Myocyte (in vitro differentiated cells): ENCODE measurements around the gene ERCC5. TPM values are rescaled to one million over a fixed set of nuclear protein-coding genes. Genes with fewer than 3 reads are reported as not detected.

Experiments used
- DNase-seq: peaks from one replicate; pipeline ENCODE4 v3.0.0-alpha.2; 2012; ENCODE audit warnings: low read depth
- polyA plus RNA-seq: library from polyadenylated mRNA; unstranded; fragments of >200 nt; gene quantifications from one replicate; pipeline ENCODE4 v1.2.1, GENCODE V29; 2012; ENCODE audit warnings: missing spikeins
- total RNA-seq: library from RNA; depleted of rRNA; stranded (reverse); fragments of >200 nt; gene quantifications from 2 replicates; pipeline ENCODE4 v1.2.3, GENCODE V29; 2014

ERCC5 gene
- total RNA-seq = 63.0 and 64.9 TPM in 2 replicates
- polyA plus RNA-seq = 28.2 TPM

DNA sequence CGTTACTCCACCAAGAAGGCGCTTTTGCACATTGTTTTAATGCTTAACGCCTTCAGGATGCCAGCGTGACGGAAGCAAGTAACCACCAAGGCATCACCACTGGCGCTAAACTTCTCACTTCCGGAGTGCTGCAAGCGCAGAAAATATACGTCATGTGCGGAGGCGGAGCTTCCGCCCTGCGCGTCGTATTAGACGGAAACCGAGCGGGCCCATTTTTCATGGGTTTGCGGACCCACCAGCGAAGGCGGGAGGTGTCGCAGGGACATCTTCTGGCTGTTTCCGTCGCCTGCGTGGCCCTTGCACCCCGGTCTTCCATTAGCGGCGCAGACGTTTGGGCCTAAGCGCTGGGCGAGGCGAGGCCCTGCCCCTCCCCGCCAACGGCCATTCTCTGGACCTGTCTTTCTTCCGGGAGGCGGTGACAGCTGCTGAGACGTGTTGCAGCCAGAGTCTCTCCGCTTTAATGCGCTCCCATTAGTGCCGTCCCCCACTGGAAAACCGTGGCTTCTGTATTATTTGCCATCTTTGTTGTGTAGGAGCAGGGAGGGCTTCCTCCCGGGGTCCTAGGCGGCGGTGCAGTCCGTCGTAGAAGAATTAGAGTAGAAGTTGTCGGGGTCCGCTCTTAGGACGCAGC, at the start of gene ERCC5:
TSS of gene ERCC5 (plus strand) at position 403 of the 631 bp plus-strand sequence. CDS start 235 bp downstream, outside the sequence.
- DNase-seq = peak; percentile 98

- peak; percentile 94 for DNase-seq
These were observed 47.0 kb upstream of the ERCC5 start, which contains the start of the genes BIVM and POGLUT2 for GRCh38 chr13:102798581-102799425. Gene BIVM (plus strand): TSS chr13:102799119. CDS start chr13:102807268, 8,149 bp downstream. Gene POGLUT2 (minus strand): TSS chr13:102798976. CDS start chr13:102798670, 306 bp downstream.

DNA sequence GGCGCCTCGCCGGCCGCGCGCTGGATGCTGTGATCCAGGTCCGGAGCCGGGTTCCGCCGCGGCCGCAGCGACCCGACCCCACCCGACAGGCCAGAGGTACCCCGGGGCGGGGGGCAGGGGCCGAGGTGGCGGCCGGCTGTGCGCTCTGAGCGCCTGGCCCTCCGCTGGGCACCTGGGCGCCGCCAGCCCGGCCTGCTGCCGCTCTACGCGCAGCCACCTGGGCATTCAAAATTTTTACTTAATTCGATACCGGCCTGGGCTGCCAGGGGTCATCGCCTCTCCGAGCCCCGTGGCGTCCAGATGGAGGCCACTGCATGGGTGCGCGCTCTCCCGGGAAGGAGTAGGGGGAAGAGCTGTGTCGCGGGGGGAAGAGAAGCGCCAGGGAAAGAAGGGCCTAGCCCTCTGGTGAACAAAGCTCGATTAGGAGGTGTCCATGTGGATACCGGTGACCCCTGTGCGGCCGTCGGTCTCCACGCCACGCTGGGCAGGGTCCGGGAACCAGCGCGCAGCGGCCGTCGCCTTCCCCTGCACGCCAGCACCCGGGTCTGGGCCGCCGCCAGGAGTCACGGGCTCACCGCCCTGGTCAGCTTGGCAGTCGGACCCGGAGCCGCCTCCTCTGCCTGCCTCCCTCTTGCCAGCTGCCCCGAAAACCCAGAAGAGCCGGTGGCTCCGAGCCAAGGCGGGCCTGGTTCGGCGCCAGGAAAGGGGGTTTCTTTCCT, 46.2 kb upstream of the ERCC5 start:
- no peak for DNase-seq

DNA sequence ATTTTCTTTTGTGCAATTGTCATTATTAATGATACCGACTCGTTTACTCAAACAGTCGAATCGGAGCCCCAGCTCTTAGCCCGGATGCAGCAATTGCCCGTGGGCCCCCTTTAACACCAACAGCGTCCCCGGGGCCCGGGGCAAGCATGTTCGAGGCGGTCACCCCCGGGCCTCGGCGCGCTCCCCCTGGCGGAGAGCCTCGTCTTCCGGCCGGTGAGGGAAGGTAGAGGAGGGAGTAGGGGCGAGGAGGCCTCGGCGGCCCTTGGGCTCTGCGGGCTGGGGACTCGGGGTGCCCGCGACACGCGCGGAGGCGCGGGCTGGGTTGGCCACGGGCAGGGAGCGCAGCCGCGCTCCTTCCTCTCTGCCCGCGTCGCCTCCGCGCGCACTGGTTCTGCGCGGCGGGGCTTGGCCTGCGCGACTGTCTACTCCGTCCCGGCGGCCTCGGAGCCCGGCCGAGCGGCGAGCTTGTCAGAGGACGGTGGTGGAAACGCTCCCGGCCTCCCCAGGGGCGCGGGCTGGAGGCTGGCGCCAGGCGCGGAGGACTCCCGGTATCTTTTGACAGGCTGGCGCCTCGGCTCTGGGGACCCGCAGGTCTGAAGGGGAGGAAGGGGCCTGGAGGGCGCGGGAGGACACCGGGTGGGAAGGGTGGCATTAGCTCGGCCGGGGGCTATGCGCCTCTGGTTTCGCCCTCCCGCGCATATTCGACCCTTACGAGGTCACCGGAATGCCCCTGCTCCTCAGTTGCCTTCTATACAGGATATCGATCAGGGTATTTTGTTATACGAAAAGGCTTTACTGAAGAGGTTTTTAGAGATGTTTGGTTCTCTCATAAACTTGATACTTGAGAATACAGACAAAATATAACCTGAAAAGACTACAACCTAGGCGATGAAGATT, 45.4 kb upstream of the ERCC5 start:
- peak; percentile 89 for DNase-seq

- DNase-seq = no peak
These were observed 40.2 kb upstream of the ERCC5 start for GRCh38 chr13:102805680-102806079.

- DNase-seq = no peak
These were observed 38.1 kb upstream of the ERCC5 start for GRCh38 chr13:102807699-102808098.

GRCh38 chr13:102812611-102813287, 33.1 kb upstream of the ERCC5 start:
- peak; percentile 9 for DNase-seq

DNA sequence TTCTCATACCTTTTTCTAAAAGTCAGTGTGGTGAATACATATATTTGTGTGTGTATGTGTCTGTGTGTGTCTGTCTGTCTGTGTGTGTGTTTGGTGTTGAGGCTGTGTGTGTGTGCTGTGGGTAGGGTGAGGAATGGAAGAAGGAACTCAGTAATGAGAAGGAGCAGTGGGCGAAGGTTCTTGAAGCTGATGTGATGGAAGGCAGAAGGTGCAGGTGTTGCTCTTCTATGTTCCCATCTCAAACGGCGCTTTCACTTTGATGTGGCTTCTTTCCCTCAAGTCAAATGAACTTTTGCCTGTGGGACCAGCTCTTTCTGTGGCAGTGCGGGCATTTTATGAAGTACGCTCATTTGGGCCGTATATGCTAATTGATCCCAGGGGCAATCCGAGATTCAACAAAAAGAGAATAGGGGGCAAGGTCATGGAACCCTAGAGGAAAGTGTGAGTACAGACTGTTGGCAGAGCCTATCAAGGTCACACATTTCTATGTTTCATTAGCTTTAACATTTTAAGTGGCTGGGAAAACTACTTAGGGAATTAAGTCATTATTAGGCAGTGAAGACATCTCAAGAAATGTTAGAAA, 31.7 kb upstream of the ERCC5 start:
- DNase-seq = no peak

GRCh38 chr13:102814793-102815192, 31.0 kb upstream of the ERCC5 start:
- no peak for DNase-seq

- no peak for DNase-seq
These were observed 30.0 kb upstream of the ERCC5 start for GRCh38 chr13:102815788-102816187.

DNA sequence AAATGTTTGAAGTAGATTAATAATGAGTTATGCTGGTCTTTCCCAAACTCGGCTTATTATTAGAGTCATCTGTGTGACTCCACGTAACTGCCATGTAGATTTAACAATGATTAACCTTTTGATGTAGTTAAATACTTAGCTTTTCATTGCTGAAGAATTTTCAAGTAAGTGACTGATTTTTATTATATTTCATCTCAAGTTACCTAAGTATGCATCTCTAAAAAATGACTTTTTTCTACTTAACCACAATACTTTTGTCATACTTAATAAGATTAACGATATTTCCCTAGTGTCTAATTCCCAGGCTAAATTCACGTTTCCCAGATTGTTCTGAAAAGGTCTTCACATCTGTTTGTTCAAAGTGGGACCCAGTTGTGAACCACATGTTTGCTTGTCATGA, 29.1 kb upstream of the ERCC5 start:
- no peak for DNase-seq

DNA sequence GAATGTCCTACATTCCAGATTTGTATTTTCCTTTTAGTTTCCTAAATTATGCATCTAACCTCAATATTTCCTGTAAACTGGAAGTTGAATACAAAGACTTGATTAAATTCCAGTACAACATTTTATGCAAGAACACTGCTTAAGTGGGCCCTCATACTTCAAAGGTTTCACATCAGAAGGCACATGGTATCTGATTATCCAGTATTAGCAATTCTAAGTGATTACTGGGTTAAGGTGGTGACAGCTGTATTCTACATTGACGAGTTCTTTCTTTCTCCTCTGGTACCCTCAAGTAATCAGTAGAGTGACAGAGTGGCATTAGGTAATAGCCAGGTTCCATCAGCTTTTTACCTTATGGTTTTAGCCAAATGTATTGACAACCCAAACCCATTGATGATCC, 28.6 kb upstream of the ERCC5 start:
- DNase-seq = no peak

GRCh38 chr13:102817907-102818306, 27.9 kb upstream of the ERCC5 start:
- DNase-seq = no peak

GRCh38 chr13:102825400-102825799, 20.4 kb upstream of the ERCC5 start:
- no peak for DNase-seq

GRCh38 chr13:102825921-102826706, 19.7 kb upstream of the ERCC5 start:
- DNase-seq = peak; percentile 44

DNA sequence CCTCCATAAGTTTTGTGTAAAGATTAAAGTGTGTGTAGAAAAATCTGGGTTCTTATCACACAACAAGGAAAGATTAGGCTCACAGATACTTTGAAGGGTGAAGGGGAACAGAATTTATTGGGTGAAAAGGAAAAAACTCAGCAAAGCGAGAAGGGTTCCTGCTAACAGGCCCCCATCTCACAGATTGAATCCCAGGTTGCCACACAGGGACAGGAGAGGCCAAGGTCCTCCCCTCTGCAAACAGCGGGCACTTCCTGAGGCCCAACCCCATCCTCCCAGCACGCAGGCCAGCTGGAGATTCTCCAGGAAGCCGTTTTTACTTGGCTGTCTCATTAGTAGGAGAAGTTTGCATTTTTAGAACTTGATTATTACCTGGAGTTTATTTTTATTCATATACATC, 15.2 kb upstream of the ERCC5 start:
- DNase-seq = no peak

DNA sequence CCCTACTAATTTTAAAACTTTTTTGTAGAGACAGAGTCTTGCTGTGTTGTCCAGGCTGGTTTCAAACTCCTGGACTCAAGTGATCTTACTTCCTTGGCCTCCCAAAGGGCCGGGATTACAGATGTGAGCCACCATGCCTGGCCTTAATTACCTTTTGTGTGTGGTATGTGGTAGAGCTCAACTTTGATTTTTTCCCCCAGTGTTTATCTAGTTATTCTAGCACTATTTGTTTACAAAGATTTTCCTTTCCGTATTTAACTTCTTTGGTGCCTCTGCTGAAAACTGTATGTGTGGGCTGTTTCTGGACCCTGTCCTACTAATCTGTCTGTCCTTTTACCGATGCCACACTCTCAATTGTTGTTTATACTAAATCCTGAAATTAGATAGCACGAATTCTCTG, 9.4 kb upstream of the ERCC5 start:
- no peak for DNase-seq

DNA sequence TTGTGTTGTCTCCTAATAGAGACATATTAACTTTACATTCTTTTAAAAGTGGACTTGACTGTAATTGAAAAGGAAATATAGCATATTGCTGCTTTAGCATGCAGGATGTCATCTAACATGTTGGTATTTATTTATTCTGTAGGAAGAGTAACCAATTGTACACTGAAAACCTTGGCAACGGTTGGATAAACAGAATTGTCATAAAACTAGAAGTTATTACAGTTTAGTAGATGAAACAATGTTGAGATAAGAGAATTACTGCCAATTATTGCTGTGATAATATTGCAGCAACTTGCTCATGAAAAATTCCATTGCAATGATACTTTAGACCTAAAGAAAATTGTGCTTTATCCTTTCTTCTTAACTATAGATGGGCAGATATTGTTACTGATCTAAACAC, 7.6 kb upstream of the ERCC5 start:
- DNase-seq = no peak

- no peak for DNase-seq
These were observed 6.8 kb upstream of the ERCC5 start for GRCh38 chr13:102838982-102839381.
